Nephron progenitor cell (in vitro differentiated cells): ENCODE measurements around the gene ADPGK.

Source experiments
- DNase-seq: peaks from one replicate; pipeline ENCODE4 v3.0.0; 2021
- H3K27ac Mint-ChIP-seq: 2 replicates; pipeline ENCODE4 v1.8.0; 2021; ENCODE audit warnings: mild to moderate bottlenecking, moderate library complexity, mixed read lengths
- H3K27me3 Mint-ChIP-seq: 2 replicates; pipeline ENCODE4 v1.8.0; 2021; ENCODE audit warnings: mild to moderate bottlenecking, low read depth, mixed read lengths; ENCODE audit not compliant: poor library complexity
- H3K36me3 Mint-ChIP-seq: 2 replicates; pipeline ENCODE4 v1.8.0; 2021; ENCODE audit warnings: low read depth, mixed read lengths
- H3K4me1 Mint-ChIP-seq: 2 replicates; pipeline ENCODE4 v1.8.0; 2021; ENCODE audit warnings: mixed read lengths
- H3K4me3 Mint-ChIP-seq: 2 replicates; pipeline ENCODE4 v1.8.0; 2021; ENCODE audit warnings: mild to moderate bottlenecking, moderate library complexity, mixed read lengths
- H3K9me3 Mint-ChIP-seq: 2 replicates; pipeline ENCODE4 v1.8.0; 2021; ENCODE audit warnings: mild to moderate bottlenecking, moderate library complexity, mixed read lengths
- CTCF ChIP-seq: fragments of 200-600 bp; sonication (generic); IDR thresholded peaks from 2 replicates; pipeline ENCODE4 v1.5.0; 2021; ENCODE audit warnings: antibody characterized with exemption

The ADPGK gene

GRCh38 chr15:72754096-72754495, 29.5 kb downstream of the ADPGK start:
- no peak for DNase-seq
- Mint-ChIP-seq H3K27me3 (no peaks in the 10 kb centered on the region), H3K9me3 (no peaks in the 10 kb centered on the region), H3K4me1 (no peaks in the 10 kb centered on the region), H3K4me3 (no peak overlapping the region), H3K36me3 (peaks cover 56% of the 10 kb centered on the region), H3K27ac (no peak overlapping the region)
- TF ChIP-seq CTCF = no peak

DNA sequence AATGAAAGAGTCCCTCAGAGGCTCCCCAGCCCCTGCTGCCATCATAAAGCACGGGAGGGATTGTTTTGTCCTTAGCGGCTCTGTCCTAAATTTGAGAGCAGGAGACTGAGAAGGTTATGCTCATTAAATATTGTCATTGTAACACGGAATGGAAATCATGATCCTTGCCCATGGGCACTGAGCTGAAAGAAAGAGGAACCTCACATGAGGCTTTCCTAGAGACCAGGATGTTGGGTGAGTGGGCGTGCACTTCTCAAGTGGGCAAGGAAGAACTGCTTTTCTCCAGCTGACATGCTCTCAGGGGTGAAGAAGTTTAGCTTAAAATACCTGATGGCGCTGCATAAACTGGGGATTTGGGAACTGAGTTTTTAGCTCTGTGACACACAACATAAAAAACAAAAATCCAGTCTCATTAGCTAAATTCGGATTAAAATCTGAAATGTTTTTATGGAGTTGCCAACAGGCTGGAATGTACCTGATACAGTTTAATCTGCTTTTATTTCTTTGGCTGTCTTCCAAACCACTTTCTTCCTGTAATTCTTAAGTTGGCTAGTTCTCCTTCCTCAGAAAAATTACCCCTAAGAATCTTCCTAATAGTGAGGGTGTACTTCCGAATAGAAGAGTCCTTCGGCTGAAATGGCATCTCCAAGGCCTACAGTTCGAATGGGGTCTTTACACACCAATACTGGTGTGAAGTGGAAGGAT, 31.7 kb downstream of the ADPGK start:
- H3K9me3 Mint-ChIP-seq = peaks cover 4% of the 10 kb centered on the region
- TF ChIP-seq CTCF = no peak
- no peak overlapping the region for H3K27ac Mint-ChIP-seq
- H3K27me3 Mint-ChIP-seq = no peaks in the 10 kb centered on the region
- no peaks in the 10 kb centered on the region for H3K4me1 Mint-ChIP-seq
- no peak for DNase-seq
- H3K4me3 Mint-ChIP-seq = no peak overlapping the region
- peaks cover 58% of the 10 kb centered on the region for H3K36me3 Mint-ChIP-seq

GRCh38 chr15:72749700-72750099, 33.9 kb downstream of the ADPGK start:
- no peak for DNase-seq
- Mint-ChIP-seq H3K36me3 (peaks cover 58% of the 10 kb centered on the region), H3K4me1 (no peaks in the 10 kb centered on the region), H3K4me3 (no peak overlapping the region), H3K27me3 (no peaks in the 10 kb centered on the region), H3K27ac (no peak overlapping the region), H3K9me3 (peaks cover 7% of the 10 kb centered on the region)
- TF ChIP-seq CTCF = no peak

DNA sequence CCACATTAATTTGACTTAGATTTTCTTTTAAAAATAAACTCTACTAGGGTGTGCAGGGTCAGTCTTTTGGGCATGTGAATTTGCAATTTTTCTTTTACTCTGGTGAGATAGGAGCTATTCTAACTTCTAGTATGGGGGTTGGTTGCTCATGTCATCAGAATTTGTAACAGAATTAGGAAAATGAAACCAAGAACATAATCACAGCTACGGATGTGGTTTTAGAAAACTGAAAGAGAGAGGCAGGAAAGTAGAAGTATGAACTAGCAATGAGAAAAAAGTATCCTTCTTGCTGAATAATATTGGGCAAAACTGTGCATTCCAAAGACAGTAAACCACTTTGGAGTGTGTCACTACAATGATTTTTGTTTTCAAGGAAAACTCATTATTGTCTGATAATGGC, 43.3 kb downstream of the ADPGK start:
- H3K4me1 Mint-ChIP-seq = no peaks in the 10 kb centered on the region
- TF ChIP-seq CTCF = no peak
- no peak overlapping the region for H3K27ac Mint-ChIP-seq
- DNase-seq = no peak
- peaks cover 66% of the 10 kb centered on the region for H3K36me3 Mint-ChIP-seq
- peaks cover under 1% of the 10 kb centered on the region for H3K27me3 Mint-ChIP-seq
- peaks cover 13% of the 10 kb centered on the region for H3K9me3 Mint-ChIP-seq
- no peak overlapping the region for H3K4me3 Mint-ChIP-seq

DNA sequence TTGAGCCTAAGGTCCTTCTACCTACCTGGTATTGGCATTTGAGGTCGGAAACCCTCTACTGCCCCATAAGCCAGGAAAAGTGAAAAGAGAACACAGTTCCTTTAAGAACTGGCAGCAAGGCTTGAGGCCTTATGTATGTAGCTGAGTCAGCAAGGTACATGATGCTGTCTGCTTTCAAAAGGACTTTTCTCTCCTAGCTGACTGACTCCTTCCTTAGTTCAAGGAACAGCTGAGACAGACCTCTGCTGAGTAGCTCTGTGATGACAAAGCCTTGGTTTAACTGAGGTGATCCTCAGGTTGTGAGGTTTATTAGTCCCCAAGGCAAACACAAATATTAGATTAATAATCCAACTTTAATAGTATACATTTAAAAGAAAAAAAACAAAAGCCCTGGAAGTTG, 45.8 kb downstream of the ADPGK start:
- Mint-ChIP-seq H3K27me3 (peaks cover 4% of the 10 kb centered on the region), H3K36me3 (peaks cover 64% of the 10 kb centered on the region)
- DNase-seq = no peak

More for the DNA sequence above, 45.8 kb downstream of the ADPGK start:
- H3K9me3 Mint-ChIP-seq = peaks cover 13% of the 10 kb centered on the region
- no peak for TF ChIP-seq CTCF
- H3K4me1 Mint-ChIP-seq = no peaks in the 10 kb centered on the region
- no peak overlapping the region for H3K27ac Mint-ChIP-seq
- H3K4me3 Mint-ChIP-seq = no peak overlapping the region
